ENCODE results near the gene DVL1.

DVL1 gene

DNA sequence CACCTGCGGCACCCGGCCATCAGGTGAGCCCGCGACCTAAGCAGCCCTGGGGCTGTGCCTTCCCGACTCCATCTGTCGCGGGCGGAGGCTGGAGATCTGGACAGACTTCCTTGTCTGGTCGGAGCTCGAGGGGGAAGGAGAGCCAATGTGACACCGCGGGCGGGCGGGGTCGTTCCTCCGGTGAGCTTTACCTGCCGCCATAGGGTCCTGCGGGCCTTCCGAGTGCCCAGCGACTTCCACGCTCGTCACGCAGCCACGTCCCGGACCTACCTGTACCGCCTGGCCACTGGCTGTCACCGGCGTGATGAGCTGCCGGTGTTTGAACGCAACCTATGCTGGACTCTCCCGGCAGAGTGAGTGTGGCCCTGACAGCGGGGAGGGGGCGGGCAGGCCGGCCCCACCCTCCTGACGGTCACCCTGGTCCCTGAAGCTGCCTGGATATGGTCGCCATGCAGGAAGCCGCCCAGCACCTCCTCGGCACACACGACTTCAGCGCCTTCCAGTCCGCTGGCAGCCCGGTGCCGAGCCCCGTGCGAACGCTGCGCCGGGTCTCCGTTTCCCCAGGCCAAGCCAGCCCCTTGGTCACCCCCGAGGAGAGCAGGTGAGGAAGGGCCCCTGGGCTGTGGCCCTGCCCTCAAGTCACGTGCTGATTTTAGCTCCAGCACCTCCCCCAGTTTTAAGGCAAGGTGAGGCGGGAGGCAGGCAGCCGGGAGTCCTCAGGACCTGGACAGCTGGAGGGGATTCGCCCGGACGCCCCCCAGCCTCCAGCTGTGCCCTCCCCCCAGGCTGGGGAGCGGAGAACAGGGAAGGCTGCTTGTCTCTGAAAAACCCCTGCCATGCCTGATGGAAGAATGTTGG, 39.7 kb downstream of the DVL1 start:
- DNase-seq = peak; percentile 70

DNA sequence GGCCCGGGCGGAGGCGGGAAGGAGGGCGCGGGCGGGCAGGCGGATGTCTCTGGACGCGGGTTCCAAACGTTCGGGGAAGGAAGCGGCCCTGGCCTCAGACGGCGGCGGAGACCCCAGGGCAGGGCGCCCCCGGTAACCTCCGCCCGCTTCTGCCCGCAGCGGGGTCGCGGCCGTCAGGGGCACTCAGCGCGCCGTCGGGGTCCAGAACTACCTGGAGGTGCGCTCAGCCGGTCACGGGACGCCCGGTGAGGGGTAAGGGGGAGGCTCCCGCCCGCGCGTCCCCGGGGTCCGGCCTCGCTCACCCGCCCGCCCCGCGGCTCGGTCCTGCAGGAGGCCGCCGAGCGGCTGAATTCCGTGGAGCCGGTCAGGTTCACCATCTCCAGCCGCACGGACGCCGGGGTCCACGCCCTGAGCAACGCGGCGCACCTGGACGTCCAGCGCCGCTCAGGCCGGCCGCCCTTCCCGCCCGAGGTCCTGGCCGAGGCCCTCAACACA, 40.4 kb downstream of the DVL1 start:
- DNase-seq = no peak

DNA sequence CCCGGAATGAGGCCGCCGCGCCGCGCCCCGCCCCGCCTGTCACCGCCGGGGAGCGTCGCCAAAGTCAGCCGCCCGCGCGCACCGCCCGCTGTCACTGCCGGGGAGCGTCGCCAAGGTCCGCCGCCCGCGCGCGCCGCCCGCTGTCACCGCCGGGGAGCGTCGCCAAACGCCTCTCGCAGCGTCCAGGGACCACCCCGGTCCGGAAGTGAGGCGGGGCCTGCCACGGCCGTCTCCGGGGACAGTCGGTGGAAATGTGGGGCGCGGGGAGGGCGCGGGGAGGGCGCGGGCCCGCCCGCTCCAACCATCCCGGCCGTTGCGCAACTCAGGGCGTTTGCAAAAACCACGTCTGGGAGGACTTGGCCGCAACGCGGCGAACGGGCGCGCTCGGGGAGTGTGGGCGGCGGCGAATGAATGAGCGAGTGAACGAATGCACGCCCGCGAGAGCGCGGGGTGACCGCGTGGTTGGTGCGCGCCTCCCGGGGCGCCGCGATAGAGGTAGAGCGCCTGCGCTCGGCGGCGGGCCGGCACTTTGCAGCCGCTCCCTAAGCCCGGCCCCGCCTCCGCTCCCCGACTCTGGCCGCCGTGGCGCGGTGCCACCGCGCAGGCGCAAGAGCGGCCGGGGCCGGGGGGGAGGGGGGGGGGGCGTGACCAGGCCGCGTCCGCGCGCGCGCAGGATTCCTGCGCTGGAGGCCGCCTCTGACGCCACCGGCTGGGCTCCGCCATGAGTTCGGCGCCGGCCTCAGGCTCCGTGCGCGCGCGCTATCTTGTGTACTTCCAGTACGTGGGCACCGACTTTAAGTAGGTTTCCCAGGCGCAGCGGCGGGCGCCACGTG, 41.1 kb downstream of the DVL1 start, which contains the start of the genes ACAP3 and PUSL1:
Gene ACAP3, minus strand, starts transcription at position 8 of the 833 bp plus-strand sequence. CDS start 115 bp downstream, outside the sequence.
Gene PUSL1, plus strand, starts transcription at position 675 of the 833 bp plus-strand sequence. Its CDS starts 47 bp downstream, at position 722.
- DNase-seq = peak; percentile 90

DNA sequence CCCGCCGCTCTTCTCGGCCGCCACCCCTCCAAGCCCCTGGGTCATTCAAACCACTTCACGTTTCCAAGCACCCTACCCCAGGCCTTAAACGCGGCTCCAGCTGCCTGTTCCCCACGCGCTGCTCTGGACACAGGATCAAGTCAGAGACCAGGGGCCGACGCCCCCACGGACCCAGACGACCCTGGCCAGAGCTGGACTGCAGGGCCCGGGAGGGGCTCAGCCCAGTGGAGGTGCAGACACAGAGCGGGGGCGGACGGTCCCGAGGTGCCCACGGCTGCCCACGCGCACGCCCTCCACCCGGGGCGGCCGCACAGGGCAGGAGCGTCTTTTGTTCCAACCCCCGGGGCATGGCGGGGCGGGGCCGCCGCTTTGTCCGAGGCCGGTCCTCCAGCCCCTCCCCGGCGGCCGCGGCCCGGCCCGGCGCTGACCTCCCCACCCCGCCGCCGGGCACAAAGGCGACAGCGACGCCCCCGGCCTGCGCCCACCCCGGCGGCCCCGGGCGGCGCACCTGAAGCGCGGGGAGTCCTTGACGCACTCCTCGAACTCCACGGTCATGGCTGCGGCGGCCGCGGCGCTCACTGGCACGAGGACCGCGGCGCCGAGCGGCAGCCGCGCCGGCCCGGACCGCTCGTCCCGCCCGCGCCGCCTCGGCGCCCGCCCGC, 41.8 kb downstream of the DVL1 start:
- DNase-seq = no peak

DNA sequence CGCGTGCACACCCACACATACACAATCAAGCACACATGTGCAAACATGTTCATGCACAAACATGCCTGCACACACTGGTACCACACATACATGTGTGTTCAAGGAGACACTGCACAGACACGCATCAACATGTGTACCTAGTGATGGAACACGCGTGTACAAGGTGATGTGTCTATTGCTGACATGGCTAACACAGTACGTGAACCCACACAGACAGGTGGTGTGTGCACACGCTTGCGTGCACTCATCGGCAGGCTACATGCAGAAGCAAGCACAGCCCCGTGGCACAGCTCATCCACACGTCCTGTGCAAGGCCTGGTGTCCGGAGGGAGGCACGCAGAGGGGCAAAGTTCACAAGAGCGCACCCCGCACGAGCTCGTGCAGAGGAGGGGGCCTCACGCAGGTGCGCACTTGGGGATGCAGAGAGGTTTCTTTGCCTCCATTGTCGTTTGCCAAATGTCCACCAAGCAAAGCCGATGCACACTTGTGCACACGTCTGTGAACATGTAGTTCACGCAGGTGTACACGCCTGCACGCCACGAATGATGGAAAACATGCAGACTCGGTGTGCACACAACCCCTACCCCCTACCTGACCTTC, 42.5 kb downstream of the DVL1 start:
- DNase-seq = no peak

DNA sequence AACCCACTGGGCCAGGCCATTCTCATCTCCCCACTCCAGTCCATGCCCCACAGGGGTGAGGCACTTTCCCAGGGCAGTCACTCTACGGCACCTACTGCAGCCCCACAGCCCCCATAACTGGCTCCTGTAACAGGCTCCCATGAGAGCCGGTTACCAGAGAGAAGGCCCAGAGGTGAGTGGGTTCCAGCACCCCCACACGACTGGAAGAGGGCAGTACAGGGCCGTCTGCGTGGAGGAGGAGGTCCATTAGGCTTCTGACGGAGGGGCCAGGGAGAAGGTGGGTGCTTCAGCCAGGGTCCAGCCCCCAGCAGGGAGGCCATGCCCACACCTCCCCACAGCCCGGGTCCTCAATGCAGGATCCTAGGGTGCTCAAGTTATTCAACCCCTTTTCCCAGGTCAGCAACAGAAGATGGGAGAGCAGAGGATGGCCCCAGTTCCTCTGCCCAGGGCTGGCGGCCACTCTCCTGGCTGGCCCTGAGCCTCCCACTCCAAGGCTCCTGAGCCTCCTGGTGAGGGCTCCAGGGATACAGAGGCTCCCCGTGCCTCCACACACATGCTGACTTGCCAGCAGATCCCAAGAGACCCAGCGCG, 43.1 kb downstream of the DVL1 start:
- DNase-seq = no peak

DNA sequence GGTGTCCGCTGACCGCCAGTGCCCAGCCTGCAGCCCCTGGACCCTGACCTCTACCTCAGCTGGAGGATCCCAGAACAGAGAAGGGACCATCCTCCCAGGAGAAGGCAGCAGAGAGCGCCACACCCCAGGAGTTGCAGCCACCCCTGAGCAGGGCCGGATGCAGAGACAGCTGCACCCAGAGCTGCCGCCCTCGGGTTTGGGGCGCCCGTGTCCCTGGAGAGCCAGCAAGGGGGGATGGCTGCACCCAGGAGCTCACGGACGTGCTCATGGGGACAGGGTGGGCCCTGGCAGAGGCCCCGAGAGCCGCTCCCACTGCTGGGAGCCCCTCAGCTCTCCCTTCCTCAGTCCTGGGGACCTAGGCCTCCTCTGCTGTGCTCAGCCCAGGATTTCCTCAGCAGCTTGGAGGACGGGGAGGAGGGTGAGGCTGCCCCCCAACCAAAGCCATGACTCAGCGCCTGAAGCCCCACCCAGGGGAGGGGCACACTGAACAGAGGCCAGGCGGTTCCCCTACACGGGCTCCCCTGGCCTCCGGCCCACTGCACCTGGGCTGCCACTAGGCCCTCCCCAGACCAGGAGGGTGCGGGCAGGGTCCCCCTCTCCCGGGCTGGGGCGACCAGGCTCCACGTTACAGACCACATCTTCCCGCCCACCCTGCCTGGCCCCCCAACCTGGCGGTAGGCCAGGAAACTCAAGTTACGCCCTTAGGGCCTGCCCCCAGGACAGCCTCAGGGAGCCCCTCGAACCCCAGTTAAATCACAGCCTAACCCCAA, 43.7 kb downstream of the DVL1 start:
- peak; percentile 74 for DNase-seq

DNA sequence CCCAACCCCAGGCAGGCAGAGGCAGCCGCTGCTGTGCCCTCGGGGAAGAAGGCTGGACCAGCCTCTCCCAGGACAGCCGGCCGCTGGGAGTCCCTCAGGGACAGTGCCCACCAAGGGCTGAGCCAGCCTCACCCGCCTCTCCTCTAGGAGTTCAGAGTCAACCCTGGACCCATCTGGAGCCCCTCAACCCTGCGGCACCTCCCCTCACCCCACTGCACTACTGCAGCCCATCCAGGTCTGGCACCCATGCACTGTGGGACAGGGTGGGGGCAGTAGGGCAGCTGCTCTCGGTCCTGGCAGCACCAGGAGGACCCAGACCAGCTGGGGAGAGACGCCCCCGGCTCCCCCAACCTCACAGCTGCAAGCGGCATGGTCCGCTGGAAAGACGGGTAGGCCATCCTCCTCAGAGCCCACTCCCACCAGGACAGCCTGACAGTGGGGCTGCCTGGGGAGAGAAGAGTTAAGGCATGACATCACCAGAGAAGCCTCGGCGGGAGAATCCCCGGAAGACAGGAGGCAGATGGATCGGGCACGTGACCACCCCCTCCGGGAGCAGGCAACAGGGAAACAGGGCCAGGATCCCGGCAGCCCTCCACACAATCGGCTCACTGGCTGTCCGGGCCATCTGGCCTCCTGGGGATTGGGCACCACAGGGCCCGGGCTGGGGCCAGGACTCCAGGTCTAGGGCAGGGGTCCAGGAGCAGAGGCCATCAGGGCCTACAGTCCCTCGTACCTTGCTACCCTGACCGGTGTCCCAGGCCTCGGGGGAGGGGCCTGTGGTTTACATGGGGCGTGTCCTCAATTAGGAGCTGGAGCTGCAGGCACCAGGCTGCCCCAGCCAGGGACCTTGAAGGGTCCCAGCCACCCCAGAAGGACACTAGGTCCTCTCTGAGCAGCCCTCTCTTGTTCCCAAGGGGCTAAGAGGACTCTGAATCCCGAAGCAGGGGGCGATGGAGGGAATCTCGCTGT, 44.6 kb downstream of the DVL1 start:
- DNase-seq = peak; percentile 95

DNA sequence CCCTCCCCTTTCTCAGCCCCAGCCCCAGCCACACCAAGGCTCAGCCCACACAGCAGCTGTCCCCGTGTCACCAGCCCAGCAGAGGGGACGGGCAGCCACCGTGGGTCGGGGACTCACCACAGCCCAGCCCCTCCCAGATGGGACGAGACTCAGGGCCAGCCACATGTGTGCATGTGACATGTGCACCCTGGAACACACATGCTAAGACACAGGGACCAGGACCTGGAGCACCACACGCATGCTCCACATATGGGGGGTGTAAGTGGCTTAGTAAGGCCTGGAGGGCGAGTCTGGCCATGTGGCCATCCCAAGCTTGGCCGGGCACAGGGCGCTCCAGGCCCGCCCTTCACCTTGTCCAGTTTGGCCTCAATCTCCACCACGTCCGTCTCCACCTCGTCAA, 45.5 kb downstream of the DVL1 start:
- DNase-seq = no peak

DNA sequence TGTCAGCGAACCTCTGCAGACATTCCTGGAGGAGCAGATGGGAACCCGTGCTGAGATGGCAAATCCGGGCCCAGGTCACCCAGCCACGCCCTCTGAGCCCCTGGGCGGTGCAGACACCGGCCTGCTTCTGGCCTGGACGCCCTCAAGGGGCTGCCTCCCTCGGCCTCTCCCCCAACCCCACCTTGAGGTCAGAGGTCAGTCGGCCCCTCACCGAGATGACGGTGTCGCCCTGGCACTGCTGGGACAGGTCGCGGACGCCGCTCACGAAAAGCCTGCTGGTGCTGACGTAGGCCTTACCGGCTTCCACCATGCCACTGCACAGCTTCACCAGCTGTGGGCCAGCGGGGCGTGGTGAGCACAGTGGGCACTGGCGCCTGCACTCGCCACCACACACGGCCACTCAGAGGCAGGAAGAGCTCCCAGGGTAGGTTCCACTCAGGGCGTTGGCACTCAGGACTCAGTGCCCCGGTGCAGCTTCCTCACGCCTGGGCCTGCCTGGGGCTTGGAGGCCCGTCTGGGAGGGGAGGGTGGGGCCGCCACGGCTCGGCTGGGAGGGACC, 46.2 kb downstream of the DVL1 start:
- DNase-seq = no peak

DNA sequence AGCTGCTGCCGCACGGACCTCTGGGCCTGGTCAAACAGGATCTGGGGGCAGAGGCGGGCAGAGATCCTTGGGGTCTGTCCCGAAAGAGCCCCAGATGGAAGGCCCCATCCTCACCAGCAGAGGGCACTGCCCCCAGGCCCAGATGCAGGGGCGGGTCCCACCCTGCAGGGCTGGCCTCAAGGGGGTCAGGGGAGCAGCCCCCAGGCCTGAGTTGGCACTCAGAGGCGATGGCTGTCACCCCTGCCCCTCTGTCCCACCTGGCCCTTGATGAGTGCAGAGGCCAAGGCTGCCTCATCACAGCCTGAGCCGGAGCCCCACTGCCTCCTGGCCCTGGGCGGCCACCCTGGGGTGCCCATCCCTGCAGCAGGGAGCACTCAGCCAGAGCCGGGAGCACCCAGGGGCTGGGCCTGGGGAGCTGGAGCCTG, 47.2 kb downstream of the DVL1 start:
- no peak for DNase-seq

DNA sequence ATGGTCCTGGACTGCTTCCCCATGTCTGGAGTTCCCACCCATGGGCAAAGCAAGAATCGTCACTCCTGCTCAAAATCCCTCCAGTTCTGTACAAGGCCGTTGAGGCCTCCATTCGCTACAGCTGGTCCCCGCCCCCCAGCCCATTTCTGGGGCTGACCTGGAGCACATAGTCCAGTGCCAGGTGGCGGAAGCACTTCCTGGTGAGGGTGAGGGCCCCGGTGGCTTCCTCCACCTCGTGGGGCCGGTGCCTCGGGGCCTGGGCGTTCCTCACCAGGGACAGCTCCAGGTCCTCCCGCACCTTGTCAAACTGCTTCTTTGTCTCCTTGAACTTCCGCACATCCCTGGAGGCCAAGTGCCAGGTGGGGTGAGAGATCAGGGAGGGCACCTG, 48.9 kb downstream of the DVL1 start:
- no peak for DNase-seq

DNA sequence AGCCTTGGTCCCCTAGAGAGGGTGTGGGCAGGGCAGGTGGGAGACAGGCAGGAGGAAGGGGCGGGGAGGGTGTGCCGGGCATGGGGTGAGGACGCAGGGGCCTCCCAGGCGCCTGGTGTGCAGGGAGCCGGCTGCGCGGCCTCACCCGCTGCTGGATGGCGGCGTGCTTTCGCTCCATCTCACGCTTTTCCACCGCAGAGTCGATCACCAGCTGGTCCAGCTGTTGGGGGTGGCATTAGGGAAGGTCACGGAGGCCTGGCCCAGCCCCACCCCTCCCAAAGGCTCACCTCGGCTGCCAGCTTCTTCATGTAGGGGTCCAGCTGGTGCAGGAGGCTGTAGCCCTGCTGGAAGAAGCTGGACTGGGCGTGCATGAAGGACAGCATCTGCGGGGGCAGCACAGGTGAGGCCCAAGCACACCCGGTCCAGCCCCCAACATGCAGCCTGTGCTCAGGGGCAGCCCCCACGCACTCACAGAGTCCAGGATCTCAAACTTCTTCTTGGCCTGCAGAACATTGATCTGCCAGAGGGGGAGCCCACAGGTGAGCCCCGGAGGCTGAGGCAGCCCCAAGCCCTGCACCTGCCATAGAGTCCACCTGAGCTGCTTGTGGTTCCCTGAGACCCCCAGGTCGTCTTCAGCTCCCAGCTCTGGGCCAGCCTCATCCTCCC, 49.4 kb downstream of the DVL1 start:
- DNase-seq = no peak

DNA sequence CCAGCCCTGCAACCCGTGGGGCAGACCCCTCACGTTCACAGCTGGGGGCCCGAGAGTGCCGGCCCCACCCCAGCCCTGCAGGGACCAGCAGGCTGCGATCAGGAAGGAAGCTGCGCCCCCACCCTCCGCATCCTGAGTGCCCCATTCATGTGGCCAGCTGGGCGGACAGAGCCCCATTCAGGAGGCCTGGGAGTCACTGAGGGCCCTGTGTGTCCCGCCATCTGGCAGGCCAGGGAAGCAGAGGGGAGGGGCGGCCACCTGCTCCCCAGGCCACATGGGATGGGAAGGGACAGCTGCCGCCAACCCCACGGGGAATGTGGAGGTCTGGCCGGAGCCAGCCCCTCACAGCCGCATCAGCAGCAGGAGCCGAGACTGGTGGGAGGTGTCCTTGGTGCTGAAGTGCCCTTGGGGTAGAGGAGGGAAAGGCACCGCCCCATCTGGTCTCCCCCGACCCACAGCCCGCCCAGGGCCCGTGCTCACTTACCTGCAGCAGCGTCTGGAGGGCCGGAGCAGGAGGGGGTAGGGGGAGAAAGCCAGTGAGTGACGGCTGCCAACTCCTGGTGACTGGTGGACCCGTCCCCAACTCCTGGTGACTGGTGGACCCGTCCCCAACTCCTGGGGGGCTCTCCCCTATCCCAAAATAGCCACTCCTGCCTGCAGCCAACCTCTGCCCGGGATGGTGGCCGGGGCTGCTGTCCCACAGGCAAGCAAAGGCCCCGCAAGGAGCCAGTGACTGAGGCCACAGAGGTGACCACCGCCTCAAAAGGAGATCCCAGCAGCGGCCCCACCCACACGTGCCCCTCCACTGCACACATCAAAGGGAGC, 50.1 kb downstream of the DVL1 start:
- DNase-seq = peak; percentile 80

DNA sequence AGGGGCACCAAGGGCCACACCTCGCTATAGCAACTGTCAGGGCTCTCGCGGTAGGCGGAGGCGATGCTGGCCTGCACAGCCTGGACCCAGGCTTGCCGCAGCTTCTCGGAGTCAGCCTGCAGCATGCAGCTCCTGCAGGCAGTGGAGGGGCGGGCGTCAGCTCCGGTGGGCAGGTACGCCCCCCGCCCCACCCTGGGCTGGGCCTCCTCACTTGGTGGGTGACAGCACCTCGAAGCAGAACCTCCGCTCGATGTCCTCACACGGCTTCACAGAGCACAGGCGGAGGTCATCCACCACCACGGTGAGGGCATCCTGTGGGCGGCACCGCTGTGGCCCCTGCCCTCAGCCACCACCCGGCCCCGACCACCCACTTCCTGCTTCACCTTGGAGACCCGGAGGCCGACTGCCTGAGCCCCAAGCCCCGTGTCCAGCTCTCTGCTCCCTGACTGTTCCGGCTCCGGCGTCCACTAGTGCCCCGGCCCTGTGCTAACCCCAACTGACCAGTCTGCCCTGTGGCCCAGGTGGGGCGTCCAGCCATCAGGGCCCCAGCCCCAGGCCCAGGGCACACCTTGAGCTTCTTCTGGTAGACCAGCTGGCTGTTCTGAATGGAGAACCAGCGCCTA, 51.3 kb downstream of the DVL1 start:
- DNase-seq = no peak

DNA sequence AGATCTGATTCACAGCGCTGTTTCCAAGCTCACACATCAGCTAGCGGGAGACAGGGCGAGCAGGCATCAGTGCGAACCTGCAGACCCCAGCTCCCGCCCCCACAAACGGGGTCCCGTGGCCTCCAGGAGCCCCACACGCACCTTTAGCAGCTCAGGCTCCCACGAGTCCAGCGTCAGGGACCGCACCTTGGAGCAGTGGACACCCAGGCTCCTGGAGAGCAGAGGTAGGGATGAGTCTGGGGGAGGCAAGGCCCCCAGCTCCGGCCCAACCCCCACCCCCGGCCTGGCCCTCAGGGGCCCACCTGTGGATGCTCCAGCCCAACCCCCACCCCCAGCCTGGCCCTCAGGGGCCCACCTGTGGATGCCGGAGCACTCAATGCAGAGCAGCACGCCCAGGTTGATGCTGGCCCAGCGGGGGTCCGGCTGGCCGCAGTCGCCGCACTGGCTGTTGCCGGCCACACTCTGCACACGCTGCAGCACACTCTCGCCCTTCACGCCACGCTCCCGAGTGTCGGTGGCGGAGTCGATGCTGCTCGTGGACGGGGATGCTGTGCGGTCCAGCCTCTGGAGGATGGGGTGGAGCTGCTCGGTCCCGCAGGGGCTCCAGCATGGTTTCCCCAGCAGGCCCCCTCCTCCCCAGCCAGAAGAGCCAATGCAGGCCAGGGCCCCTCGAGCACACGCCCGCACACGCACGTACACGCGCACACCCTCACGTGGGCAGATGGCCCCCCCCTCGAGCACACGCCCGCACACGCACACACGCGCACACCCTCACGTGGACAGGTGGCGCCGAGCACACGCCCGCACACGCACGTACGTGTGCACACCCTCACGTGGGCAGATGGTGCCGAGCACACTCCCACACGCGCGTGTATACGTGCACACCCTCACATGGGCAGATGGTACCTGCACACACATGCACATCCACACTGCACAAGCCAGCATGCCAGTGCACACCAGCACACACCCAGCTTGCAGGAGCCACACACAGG, 52.9 kb downstream of the DVL1 start:
- DNase-seq = no peak
